ENCODE results near the gene ECEL1.
"Not testable (repeated sequence)": the region's sequence is repeated elsewhere in the genome, so short reads cannot be mapped to it uniquely, and the experiment has no call there.

ECEL1 gene

DNA sequence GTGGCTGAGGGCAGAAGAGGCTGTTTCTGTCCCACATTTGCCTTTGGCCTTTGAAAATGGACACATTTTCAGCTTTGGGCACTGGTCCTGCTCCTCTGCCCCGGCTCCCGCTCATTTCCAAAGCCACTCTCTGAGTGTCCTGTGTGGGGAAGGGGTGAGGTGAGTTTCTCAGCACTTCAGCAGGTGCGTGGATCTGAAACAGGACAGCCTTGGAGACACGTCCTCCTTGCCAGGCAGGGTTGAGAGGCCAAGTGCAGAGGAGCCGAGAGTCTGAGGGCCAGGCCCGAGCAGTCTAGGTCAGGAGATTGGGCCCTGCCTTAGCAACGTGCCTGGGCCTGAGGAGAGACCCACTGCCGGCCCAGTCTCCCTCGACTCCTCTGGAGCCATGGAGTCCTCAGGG, 53.5 kb downstream of the ECEL1 start:
- Histone ChIP-seq H3K9me3 (no peaks in the 10 kb centered on the region), H3K27ac (no peak overlapping the region), H3K27me3 (no peaks in the 10 kb centered on the region), H3K4me1 (ENCODE audit: control insufficient read depth in 1 of 2, insufficient read depth in 1 of 2, low read depth in 1 of 2, low read length in 1 of 2) (no peaks in the 10 kb centered on the region), H3K4me3 (ENCODE audit: low read depth in 1 of 2, low read length in 1 of 2) (no peak overlapping the region), H3K36me3 (no peaks in the 10 kb centered on the region)
- no peak for TF ChIP-seq CTCF (IDR thresholded peaks at IDR 0.05)

DNA sequence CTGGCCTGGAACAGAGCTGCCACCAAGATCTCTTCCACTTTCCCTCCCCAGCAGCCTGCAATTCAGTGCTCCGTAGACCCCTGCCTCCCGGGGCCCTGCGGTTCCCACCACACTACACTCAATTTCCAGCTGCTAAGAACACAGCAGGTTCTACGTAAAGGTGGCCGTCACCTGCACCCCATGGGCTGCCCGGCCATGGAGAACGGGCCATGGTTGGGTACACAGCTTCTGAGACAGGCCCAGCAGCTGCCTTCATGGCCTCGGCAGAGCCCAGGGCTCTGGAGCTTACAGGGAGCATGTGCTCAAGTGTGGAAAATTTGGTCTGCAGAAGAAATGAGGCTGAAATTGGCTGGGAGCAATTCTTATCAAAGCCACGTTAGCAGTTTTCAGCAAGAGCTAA, 54.0 kb downstream of the ECEL1 start:
- H3K4me1 ChIP-seq (ENCODE audit: control insufficient read depth in 1 of 2, insufficient read depth in 1 of 2, low read depth in 1 of 2, low read length in 1 of 2); H3K36me3 ChIP-seq; H3K4me3 ChIP-seq (ENCODE audit: low read depth in 1 of 2, low read length in 1 of 2); H3K9me3 ChIP-seq; H3K27me3 ChIP-seq; H3K27ac ChIP-seq: not testable (repeated sequence)

GRCh38 chr2:232432598-232433184, 54.9 kb downstream of the ECEL1 start:
- H3K27me3 ChIP-seq, result peaks cover 4% of the 10 kb centered on the region
- TF ChIP-seq CTCF (IDR thresholded peaks at IDR 0.05), result no peak

DNA sequence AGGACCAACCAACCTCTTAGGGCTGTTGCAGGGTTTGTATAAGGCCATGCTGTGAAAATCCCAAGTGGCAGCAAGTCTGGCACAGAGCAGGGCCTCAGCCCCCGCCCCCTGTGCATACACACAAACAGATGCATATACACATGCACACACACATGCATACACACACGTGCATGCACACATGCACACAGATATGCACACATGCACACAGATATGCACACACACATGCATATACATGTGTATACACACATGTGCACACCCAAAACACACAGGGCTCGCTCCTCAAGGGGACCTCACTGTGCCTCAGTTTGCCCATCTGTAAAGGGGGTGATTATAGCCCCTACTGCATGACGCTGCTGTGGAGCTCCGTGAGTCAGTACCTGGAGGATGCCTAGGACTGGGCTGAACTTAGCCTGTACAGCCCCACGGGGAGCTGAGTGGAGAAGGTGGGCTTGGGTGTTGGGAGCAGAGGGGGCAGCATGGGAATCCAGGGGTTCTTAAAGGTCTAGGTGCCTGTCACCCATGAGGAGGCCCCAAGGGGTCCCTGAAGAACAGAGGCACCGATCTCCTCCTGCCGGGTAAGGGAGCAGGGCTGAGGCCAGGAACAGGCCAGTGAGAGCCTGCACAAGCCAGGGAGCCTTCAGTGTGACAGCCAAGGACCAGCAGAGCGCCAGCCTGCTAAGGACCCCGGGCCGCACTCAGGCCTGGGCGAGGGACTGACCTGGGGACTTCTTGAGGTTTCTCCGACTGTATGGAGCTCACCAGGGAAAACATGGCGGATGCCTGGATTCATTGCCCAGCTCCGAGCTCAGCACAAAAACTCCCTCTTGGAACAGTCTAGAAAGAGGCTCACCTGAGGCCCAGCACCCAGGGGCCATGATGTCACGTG, 55.7 kb downstream of the ECEL1 start:
- no peak overlapping the region for H3K27ac ChIP-seq
- H3K27me3 ChIP-seq, result peaks cover 4% of the 10 kb centered on the region
- no peak overlapping the region for H3K4me3 ChIP-seq (ENCODE audit: low read depth in 1 of 2, low read length in 1 of 2)
- H3K4me1 ChIP-seq (ENCODE audit: control insufficient read depth in 1 of 2, insufficient read depth in 1 of 2, low read depth in 1 of 2, low read length in 1 of 2), result no peaks in the 10 kb centered on the region
- no peak for TF ChIP-seq CTCF (IDR thresholded peaks at IDR 0.05)
- H3K9me3 ChIP-seq, result no peaks in the 10 kb centered on the region
- no peaks in the 10 kb centered on the region for H3K36me3 ChIP-seq

More at GRCh38 chr2:232432598-232433184, 54.9 kb downstream of the ECEL1 start:
- Histone ChIP-seq H3K4me1 (ENCODE audit: control insufficient read depth in 1 of 2, insufficient read depth in 1 of 2, low read depth in 1 of 2, low read length in 1 of 2) (no peaks in the 10 kb centered on the region), H3K9me3 (no peaks in the 10 kb centered on the region), H3K36me3 (no peaks in the 10 kb centered on the region), H3K4me3 (ENCODE audit: low read depth in 1 of 2, low read length in 1 of 2) (no peak overlapping the region), H3K27ac (no peak overlapping the region)

Data from neutrophil (primary cell).